Tibial nerve (tissue), 4 donors: ENCODE measurements around the gene TUBG2. TPM values are rescaled to one million over a fixed set of nuclear protein-coding genes. Genes with fewer than 3 reads are reported as not detected.

ENCODE experiments used
- DNase-seq, 2 donors: peaks; one replicate each; pipeline ENCODE4 v3.0.0-alpha.2; 2019; ENCODE audit warnings: low spot score in 2 of 2
- H3K27ac ChIP-seq, 4 donors: fragments of 200-600 bp; sonication (generic) in 3 of 4; one replicate each; pipeline ENCODE4 v1.5.1; 2017 to 2019; ENCODE audit warnings: mild to moderate bottlenecking in 1 of 4
- H3K27me3 ChIP-seq, 2 donors: fragments of 200-600 bp; sonication (generic) in 1 of 2; one replicate each; pipeline versions ENCODE4 v1.5.1 to v1.6.0; 2017 to 2019
- H3K36me3 ChIP-seq, 3 donors: fragments of 200-600 bp; sonication (generic); one replicate each; pipeline ENCODE4 v1.5.1; 2018 to 2019
- H3K4me1 ChIP-seq, 4 donors: fragments of 200-600 bp; sonication (generic) in 3 of 4; one replicate each; pipeline ENCODE4 v1.5.1; 2017 to 2019
- H3K4me3 ChIP-seq, 4 donors: fragments of 200-600 bp; sonication (generic) in 3 of 4; one replicate each; pipeline ENCODE4 v1.5.1; 2017 to 2019; ENCODE audit warnings: mild to moderate bottlenecking in 1 of 4, moderate library complexity in 1 of 4
- H3K9me3 ChIP-seq, 4 donors: fragments of 200-600 bp; sonication (generic) in 3 of 4; one replicate each; pipeline ENCODE4 v1.5.1; 2017 to 2019
- CTCF ChIP-seq, 5 experiments: fragments of 200-600 bp in 3 of 5; fragments of 450-650 bp in 2 of 5; sonication (generic) in 3 of 5; IDR thresholded peaks; one replicate each; pipeline ENCODE4 v1.5.1; 2016 to 2019; ENCODE audit warnings: antibody characterized with exemption in 5 of 5, mild to moderate bottlenecking in 3 of 5, moderate library complexity in 2 of 5
- EP300 ChIP-seq, 2 donors: sonication (generic); formaldehyde crosslinking; IDR thresholded peaks; one replicate each; pipeline ENCODE4 v1.6.1; 2017; ENCODE audit warnings: antibody characterized with exemption in 2 of 2, mild to moderate bottlenecking in 1 of 2
- POLR2A ChIP-seq, 2 donors: fragments of 450-650 bp; IDR thresholded peaks; one replicate each; pipeline ENCODE4 v1.6.1; 2017; ENCODE audit warnings: antibody characterized with exemption in 2 of 2, mild to moderate bottlenecking in 2 of 2, moderate library complexity in 2 of 2
- WGBS, 2 donors: methylation state at CpG; one replicate each; pipeline ENCODE4 v1.1.5; 2018; 5-methylcytosine and 5-hydroxymethylcytosine counted together
- total RNA-seq, 4 donors: library from RNA; depleted of rRNA; stranded (reverse); fragments of >200 nt; gene quantifications; one replicate each; pipeline ENCODE4 v1.1.0, GENCODE V29; 2016

TUBG2 gene
- total RNA-seq, 4 donors from 2014 or later = 48.2 to 92.4 (median 77.6) TPM

- H3K27ac ChIP-seq = no peak overlapping the region
- 78 to 83% methylated on average over 3 of the region's 3 CpGs for WGBS, 2 donors
Observed at GRCh38 chr17:42629411-42630009, 29.6 kb upstream of the TUBG2 start.

GRCh38 chr17:42632949-42633444 lies 26.1 kb upstream of the TUBG2 start:
- Histone ChIP-seq H3K27me3 (no peaks in the 10 kb centered on the region), H3K4me1 (no peaks in the 10 kb centered on the region), H3K36me3 (no peaks in the 10 kb centered on the region), H3K27ac (no peak overlapping the region), H3K9me3 (no peaks in the 10 kb centered on the region), H3K4me3 (no peak overlapping the region)
- TF ChIP-seq CTCF (IDR thresholded peaks at IDR 0.05) = no peak
- no peak for TF ChIP-seq EP300 (IDR thresholded peaks at IDR 0.05)
- no peak for TF ChIP-seq POLR2A (IDR thresholded peaks at IDR 0.05)
- 79 to 81% methylated on average over 9 of the region's 9 CpGs for WGBS, 2 donors
- no peak for DNase-seq

More at GRCh38 chr17:42629411-42630009, 29.6 kb upstream of the TUBG2 start:
- no peak for DNase-seq
- no peak overlapping the region for H3K4me3 ChIP-seq
- H3K36me3 ChIP-seq = no peaks in the 10 kb centered on the region
- H3K4me1 ChIP-seq = no peaks in the 10 kb centered on the region
- H3K27me3 ChIP-seq = no peaks in the 10 kb centered on the region
- H3K9me3 ChIP-seq = no peaks in the 10 kb centered on the region
- no peak for TF ChIP-seq POLR2A (IDR thresholded peaks at IDR 0.05)
- TF ChIP-seq CTCF (IDR thresholded peaks at IDR 0.05) = no peak
- TF ChIP-seq EP300 (IDR thresholded peaks at IDR 0.05) = no peak

- Histone ChIP-seq H3K4me1 (no peaks in the 10 kb centered on the region), H3K9me3 (no peaks in the 10 kb centered on the region), H3K4me3 (no peak overlapping the region), H3K27me3 (no peaks in the 10 kb centered on the region), H3K36me3 (no peaks in the 10 kb centered on the region), H3K27ac (no peak overlapping the region)
- WGBS, 2 donors = 62 to 76% methylated on average over 5 to 6 of the region's 7 CpGs
- TF ChIP-seq CTCF (IDR thresholded peaks at IDR 0.05) (no peak), EP300 (IDR thresholded peaks at IDR 0.05) (no peak), POLR2A (IDR thresholded peaks at IDR 0.05) (no peak)
- no peak for DNase-seq
Observed at GRCh38 chr17:42639525-42640113, 19.5 kb upstream of the TUBG2 start.

GRCh38 chr17:42640121-42640520 lies 19.0 kb upstream of the TUBG2 start:
- no peaks in the 10 kb centered on the region for H3K4me1 ChIP-seq
- H3K27me3 ChIP-seq = no peaks in the 10 kb centered on the region
- 86 to 88% methylated on average over 4 of the region's 4 CpGs for WGBS, 2 donors
- no peaks in the 10 kb centered on the region for H3K9me3 ChIP-seq
- no peak overlapping the region for H3K27ac ChIP-seq
- H3K4me3 ChIP-seq = no peak overlapping the region
- no peaks in the 10 kb centered on the region for H3K36me3 ChIP-seq
- TF ChIP-seq EP300 (IDR thresholded peaks at IDR 0.05) (no peak), CTCF (IDR thresholded peaks at IDR 0.05) (no peak), POLR2A (IDR thresholded peaks at IDR 0.05) (no peak)
- no peak for DNase-seq

GRCh38 chr17:42642336-42642735 lies 16.7 kb upstream of the TUBG2 start:
- Histone ChIP-seq H3K36me3 (no peaks in the 10 kb centered on the region), H3K4me1 (no peaks in the 10 kb centered on the region), H3K9me3 (no peaks in the 10 kb centered on the region), H3K27ac (no peak overlapping the region), H3K4me3 (no peak overlapping the region), H3K27me3 (no peaks in the 10 kb centered on the region)
- TF ChIP-seq EP300 (IDR thresholded peaks at IDR 0.05) = no peak
- no peak for TF ChIP-seq POLR2A (IDR thresholded peaks at IDR 0.05)
- no peak for TF ChIP-seq CTCF (IDR thresholded peaks at IDR 0.05)
- DNase-seq = no peak
- WGBS, 2 donors = 39 to 43% methylated on average over 2 of the region's 2 CpGs
